GM12878 (cell line): ENCODE results near the gene WSCD1. TPM values are rescaled to one million over a fixed set of nuclear protein-coding genes. Genes with fewer than 3 reads are reported as not detected.

Experiments
- ATAC-seq: fragments of 200-7000 bp; cut with Tn5 transposase; 3 replicates; pipeline ENCODE4 v1.9.1; 2020; ENCODE audit warnings: mild to moderate bottlenecking, moderate library complexity
- BruUV-seq: library from RNA; stranded (reverse); fragments of 400-500 nt; replicated peaks from 2 replicates; lab custom pipeline; 2021; lab: Mats Ljungman, UMichigan
- CTCF ChIA-PET: fragments of 300-600 bp; sonication (Branson Sonifier 250); formaldehyde crosslinking; extraction: SDS; loops from one replicate; lab custom pipeline; 2021; ENCODE audit warnings: inconsistent platforms; lab: Yijun Ruan, JAX
- POLR2A ChIA-PET: fragments of 350-600 bp; formaldehyde crosslinking; extraction: SDS; loops from one replicate; lab custom pipeline; 2021; ENCODE audit warnings: inconsistent platforms; lab: Charles Lee
- RAD21 ChIA-PET: fragments of 300-600 bp; sonication (Branson Sonifier 250); formaldehyde crosslinking; loops from one replicate; lab custom pipeline; 2023; ENCODE audit warnings: antibody characterized with exemption; ENCODE audit not compliant: unreplicated experiment; lab: Charles Lee
- SMC1A ChIA-PET: fragments of 300-600 bp; sonication (Branson Sonifier 250); formaldehyde crosslinking; loops from one replicate; lab custom pipeline; 2023; ENCODE audit not compliant: unreplicated experiment, uncharacterized antibody; lab: Charles Lee
- DNase-seq: peaks from one replicate; pipeline ENCODE4 v3.0.0-alpha.2; 2011; ENCODE audit warnings: low read depth, low spot score
- FAIRE-seq: peaks from 3 replicates; lab custom pipeline; 2011; peaks lifted over from hg19 to GRCh38; lab: Jason Lieb, UNC
- H2AFZ ChIP-seq: 2 replicates; pipeline ENCODE4 v1.6.0; 2011; ENCODE audit warnings: low read depth, low read length, control low read depth; ENCODE audit not compliant: control insufficient read depth
- H3K27ac ChIP-seq: 2 replicates; pipeline ENCODE4 v1.5.1; 2011; ENCODE audit warnings: control low read depth; ENCODE audit not compliant: control insufficient read depth, insufficient read depth
- H3K27me3 ChIP-seq, 2 experiments: replicated peaks in 1 of 2; 2 replicates each; pipeline versions ENCODE4 v1.6.0 to v1.6.1; 2011; ENCODE audit warnings: low read length in 1 of 2; ENCODE audit not compliant: control insufficient read depth in 2 of 2, insufficient read depth in 2 of 2
- H3K36me3 ChIP-seq, 2 experiments: 2 replicates each; pipeline ENCODE4 v1.5.1; 2011; ENCODE audit warnings: low read length in 1 of 2; ENCODE audit not compliant: control insufficient read depth in 2 of 2, insufficient read depth in 2 of 2
- H3K4me1 ChIP-seq: 2 replicates; pipeline ENCODE4 v1.6.1; 2011; ENCODE audit warnings: mild to moderate bottlenecking, low read length, moderate library complexity, mixed read lengths; ENCODE audit not compliant: control insufficient read depth, insufficient read depth
- H3K4me2 ChIP-seq: 2 replicates; pipeline ENCODE4 v1.6.0; 2011; ENCODE audit warnings: control low read depth; ENCODE audit not compliant: control insufficient read depth, insufficient read depth
- H3K4me3 ChIP-seq: fragments of 200-600 bp; sonication (generic); 2 replicates; pipeline ENCODE4 v1.5.1; 2016
- H3K79me2 ChIP-seq: 2 replicates; pipeline ENCODE4 v1.6.0; 2011; ENCODE audit warnings: low read length; ENCODE audit not compliant: control insufficient read depth, insufficient read depth
- H3K9ac ChIP-seq: 2 replicates; pipeline ENCODE4 v1.8.0; 2011; ENCODE audit warnings: low read length, control low read depth, mixed read lengths; ENCODE audit not compliant: control insufficient read depth, insufficient read depth
- H3K9me3 ChIP-seq: replicated peaks from 3 replicates; pipeline ENCODE4 v1.5.1; 2011; ENCODE audit warnings: mild to moderate bottlenecking, low read length; ENCODE audit not compliant: control insufficient read depth, insufficient read depth
- H4K20me1 ChIP-seq: 2 replicates; pipeline ENCODE4 v1.6.0; 2011; ENCODE audit not compliant: control insufficient read depth, insufficient read depth
- FOS ChIP-seq: IDR thresholded peaks from 3 replicates; pipeline ENCODE4 v1.6.1; 2011; ENCODE audit warnings: borderline replicate concordance; ENCODE audit not compliant: insufficient read length; ENCODE audit errors: extremely low read depth
- HDAC2 ChIP-seq: fragments of 200-600 bp; sonication (generic); IDR thresholded peaks from 2 replicates; pipeline ENCODE4 v1.6.1; 2017
- JUND ChIP-seq: IDR thresholded peaks from 2 replicates; pipeline ENCODE4 v1.6.1; 2012; ENCODE audit warnings: low read depth, mild to moderate bottlenecking, low read length, improper control_type of control experiment, moderate library complexity
- NFYA ChIP-seq: IDR thresholded peaks from 2 replicates; pipeline ENCODE4 v1.6.1; 2011; ENCODE audit warnings: low read depth, mild to moderate bottlenecking, low read length, improper control_type of control experiment, borderline replicate concordance
- POU2F2 ChIP-seq: IDR thresholded peaks from 3 replicates; pipeline ENCODE4 v1.6.1; 2011; ENCODE audit warnings: low read depth, mild to moderate bottlenecking, low read length, borderline replicate concordance
- RUNX3 ChIP-seq: IDR thresholded peaks from 2 replicates; pipeline ENCODE4 v1.6.1; 2012; ENCODE audit warnings: low read length, inconsistent platforms
- SP1 ChIP-seq: IDR thresholded peaks from one replicate; pipeline ENCODE4 v1.6.1; 2011; ENCODE audit warnings: low read depth, low read length
- WGBS: methylation state at CpG from one replicate; pipeline ENCODE4 v1.1.6; 2016; ENCODE audit warnings: low lambda C conversion rate; ENCODE audit not compliant: insufficient replicate concordance, insufficient coverage; ENCODE audit errors: missing lambda C conversion rate; 5-methylcytosine and 5-hydroxymethylcytosine counted together
- in situ Hi-C: fragments of 300-500 bp; cut with MboI; formaldehyde crosslinking; loops from 9 replicates; pipeline ENCODE4 v1.14.3; 2018; ENCODE audit warnings: mixed read lengths
- intact Hi-C: fragments of 100-400 bp; cut with micrococcal nuclease; formaldehyde crosslinking; loops from one replicate; pipeline ENCODE4 v1.14.2; 2022; ENCODE audit not compliant: unreplicated experiment
- polyA plus RNA-seq, 11 experiments: library from polyadenylated mRNA; depleted of rRNA in 4 of 11; unstranded in 6 of 11; stranded (reverse) in 5 of 11; fragments of >200 nt; fragmentation: Nextera tagmentation in 4 of 11; fragmentation: Illumina TruSeq in 1 of 11; extraction: Ambion mirVana in 4 of 11; extraction: Trizol in 1 of 11; gene quantifications; 1 replicate in 1 of 11; 2 replicates in 10 of 11; pipeline versions ENCODE4 v1.2.1 to v1.2.3, GENCODE V29; 2011 to 2016; ENCODE audit warnings: inconsistent platforms in 2 of 11, missing spikeins in 2 of 11, low read depth in 1 of 11
- total RNA-seq, 4 experiments: library from RNA; depleted of rRNA in 3 of 4; stranded (reverse); fragments of >200 nt in 3 of 4; fragmentation: Illumina TruSeq in 1 of 4; extraction: Trizol in 1 of 4; gene quantifications; 2 replicates each; pipeline versions ENCODE4 v1.2.1 to v1.2.3, GENCODE V29; 2013 to 2021
- TF ChIP-seq, protein P1 (sequence below): IDR thresholded peaks from 2 replicates; pipeline ENCODE4 v1.6.1; 2012; ENCODE audit warnings: improper control_type of control experiment, low read depth, low read length; ENCODE audit not compliant: insufficient replicate concordance
- TF ChIP-seq, protein P2 (sequence below): fragments of 450-650 bp; formaldehyde crosslinking; IDR thresholded peaks from 2 replicates; pipeline ENCODE4 v1.4.0; 2022; ENCODE audit warnings: mild to moderate bottlenecking, moderate library complexity

WSCD1 gene
- total and polyA plus RNA-seq, 10 of the 15 experiments (the other 5 are each of a cell fraction or from before 2014, with no cell fraction given) = 0.01 to 0.16 TPM; not detected in 8

DNA sequence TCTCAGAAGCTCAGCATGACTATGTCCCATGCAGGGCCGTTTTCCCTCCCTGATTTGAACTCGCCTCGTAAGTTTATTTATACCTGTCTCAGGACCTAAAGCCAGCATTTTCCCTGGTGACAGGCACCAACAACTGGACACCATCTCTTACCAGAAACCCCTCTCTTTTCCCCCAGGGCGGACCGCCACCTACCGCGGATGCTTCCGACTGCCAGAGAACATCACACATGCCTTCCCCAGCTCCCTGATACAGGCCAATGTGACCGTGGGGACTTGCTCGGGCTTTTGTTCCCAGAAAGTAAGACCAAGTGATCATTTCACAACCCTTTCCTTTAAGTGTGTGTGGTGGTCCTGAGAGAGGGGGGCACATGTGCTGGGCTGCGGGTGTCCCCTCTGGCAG lies 24.7 kb downstream of the WSCD1 start:
- Histone ChIP-seq H3K4me2 (no peak overlapping the region), H3K27ac (no peak overlapping the region), H3K9me3 (no peaks in the 10 kb centered on the region), H3K4me3 (no peak overlapping the region), H3K9ac (no peak overlapping the region), H3K27me3 (no peaks in the 10 kb centered on the region; a peak in 2 of 4 replicates), H4K20me1 (no peaks in the 10 kb centered on the region), H2AFZ (no peak overlapping the region), H3K36me3 (no peaks in the 10 kb centered on the region), H3K4me1 (no peaks in the 10 kb centered on the region), H3K79me2 (no peaks in the 10 kb centered on the region)
- WGBS = 42% methylated on average over 11 of the region's 11 CpGs
- FAIRE-seq (no peak), DNase-seq (no peak), ATAC-seq (no peak)
- no TSS peak for BruUV-seq
- CTCF ChIA-PET = no interaction called here
- intact Hi-C loops (no loop called here), in situ Hi-C loops (no loop called here)
- no peak for TF ChIP-seq FOS
- SMC1A ChIA-PET = no interaction called here
- RAD21 ChIA-PET = no interaction called here
- POLR2A ChIA-PET = no interaction called here

DNA sequence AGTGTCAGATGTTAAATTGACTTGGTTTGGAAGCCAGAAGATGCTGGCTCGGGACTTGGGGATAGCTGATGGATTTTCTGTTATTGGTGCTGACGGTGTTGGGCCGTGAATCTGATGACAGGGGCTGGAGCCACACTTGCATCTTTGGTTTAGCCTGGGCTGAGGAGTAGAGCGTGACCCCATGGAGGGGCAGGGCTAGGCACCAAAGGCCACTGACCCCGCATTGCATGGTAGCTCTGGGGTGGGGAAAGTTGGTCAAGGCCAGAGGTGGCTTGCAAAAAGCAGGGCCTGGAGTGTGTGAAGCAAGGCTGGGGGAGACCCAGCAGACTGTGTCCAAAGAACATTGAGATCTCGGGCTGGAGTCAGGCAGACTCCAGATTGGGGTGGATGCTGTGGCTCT lies 25.3 kb downstream of the WSCD1 start:
- Histone ChIP-seq H3K27ac (no peak overlapping the region), H3K4me2 (no peak overlapping the region), H3K27me3 (no peaks in the 10 kb centered on the region; a peak in 2 of 4 replicates), H3K36me3 (no peaks in the 10 kb centered on the region), H4K20me1 (no peaks in the 10 kb centered on the region), H3K79me2 (no peaks in the 10 kb centered on the region), H3K4me1 (no peaks in the 10 kb centered on the region), H3K9ac (no peak overlapping the region), H3K4me3 (no peak overlapping the region), H2AFZ (no peak overlapping the region), H3K9me3 (no peaks in the 10 kb centered on the region)
- ATAC-seq = no peak
- CTCF ChIA-PET = interaction anchor here (0.6 kb wide), 1 partner anchor 332 kb away, joined by 4 read pairs; no protein-coding TSS in a partner anchor
- intact Hi-C loops (no loop called here), in situ Hi-C loops (no loop called here)
- no TSS peak for BruUV-seq
- RAD21 ChIA-PET = no interaction called here
- no peak for FAIRE-seq
- no peak for DNase-seq
- SMC1A ChIA-PET = no interaction called here
- 6% methylated on average over 6 of the region's 6 CpGs for WGBS
- POLR2A ChIA-PET = no interaction called here
- TF ChIP-seq POU2F2 = no peak
- TF ChIP-seq, protein P1, sequence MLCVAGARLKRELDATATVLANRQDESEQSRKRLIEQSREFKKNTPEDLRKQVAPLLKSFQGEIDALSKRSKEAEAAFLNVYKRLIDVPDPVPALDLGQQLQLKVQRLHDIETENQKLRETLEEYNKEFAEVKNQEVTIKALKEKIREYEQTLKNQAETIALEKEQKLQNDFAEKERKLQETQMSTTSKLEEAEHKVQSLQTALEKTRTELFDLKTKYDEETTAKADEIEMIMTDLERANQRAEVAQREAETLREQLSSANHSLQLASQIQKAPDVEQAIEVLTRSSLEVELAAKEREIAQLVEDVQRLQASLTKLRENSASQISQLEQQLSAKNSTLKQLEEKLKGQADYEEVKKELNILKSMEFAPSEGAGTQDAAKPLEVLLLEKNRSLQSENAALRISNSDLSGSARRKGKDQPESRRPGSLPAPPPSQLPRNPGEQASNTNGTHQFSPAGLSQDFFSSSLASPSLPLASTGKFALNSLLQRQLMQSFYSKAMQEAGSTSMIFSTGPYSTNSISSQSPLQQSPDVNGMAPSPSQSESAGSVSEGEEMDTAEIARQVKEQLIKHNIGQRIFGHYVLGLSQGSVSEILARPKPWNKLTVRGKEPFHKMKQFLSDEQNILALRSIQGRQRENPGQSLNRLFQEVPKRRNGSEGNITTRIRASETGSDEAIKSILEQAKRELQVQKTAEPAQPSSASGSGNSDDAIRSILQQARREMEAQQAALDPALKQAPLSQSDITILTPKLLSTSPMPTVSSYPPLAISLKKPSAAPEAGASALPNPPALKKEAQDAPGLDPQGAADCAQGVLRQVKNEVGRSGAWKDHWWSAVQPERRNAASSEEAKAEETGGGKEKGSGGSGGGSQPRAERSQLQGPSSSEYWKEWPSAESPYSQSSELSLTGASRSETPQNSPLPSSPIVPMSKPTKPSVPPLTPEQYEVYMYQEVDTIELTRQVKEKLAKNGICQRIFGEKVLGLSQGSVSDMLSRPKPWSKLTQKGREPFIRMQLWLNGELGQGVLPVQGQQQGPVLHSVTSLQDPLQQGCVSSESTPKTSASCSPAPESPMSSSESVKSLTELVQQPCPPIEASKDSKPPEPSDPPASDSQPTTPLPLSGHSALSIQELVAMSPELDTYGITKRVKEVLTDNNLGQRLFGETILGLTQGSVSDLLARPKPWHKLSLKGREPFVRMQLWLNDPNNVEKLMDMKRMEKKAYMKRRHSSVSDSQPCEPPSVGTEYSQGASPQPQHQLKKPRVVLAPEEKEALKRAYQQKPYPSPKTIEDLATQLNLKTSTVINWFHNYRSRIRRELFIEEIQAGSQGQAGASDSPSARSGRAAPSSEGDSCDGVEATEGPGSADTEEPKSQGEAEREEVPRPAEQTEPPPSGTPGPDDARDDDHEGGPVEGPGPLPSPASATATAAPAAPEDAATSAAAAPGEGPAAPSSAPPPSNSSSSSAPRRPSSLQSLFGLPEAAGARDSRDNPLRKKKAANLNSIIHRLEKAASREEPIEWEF = no peak
- TF ChIP-seq SP1 = no peak
- no peak for TF ChIP-seq JUND
- TF ChIP-seq NFYA = no peak
- no peak for TF ChIP-seq RUNX3
- no peak for TF ChIP-seq HDAC2
- TF ChIP-seq, protein P2, sequence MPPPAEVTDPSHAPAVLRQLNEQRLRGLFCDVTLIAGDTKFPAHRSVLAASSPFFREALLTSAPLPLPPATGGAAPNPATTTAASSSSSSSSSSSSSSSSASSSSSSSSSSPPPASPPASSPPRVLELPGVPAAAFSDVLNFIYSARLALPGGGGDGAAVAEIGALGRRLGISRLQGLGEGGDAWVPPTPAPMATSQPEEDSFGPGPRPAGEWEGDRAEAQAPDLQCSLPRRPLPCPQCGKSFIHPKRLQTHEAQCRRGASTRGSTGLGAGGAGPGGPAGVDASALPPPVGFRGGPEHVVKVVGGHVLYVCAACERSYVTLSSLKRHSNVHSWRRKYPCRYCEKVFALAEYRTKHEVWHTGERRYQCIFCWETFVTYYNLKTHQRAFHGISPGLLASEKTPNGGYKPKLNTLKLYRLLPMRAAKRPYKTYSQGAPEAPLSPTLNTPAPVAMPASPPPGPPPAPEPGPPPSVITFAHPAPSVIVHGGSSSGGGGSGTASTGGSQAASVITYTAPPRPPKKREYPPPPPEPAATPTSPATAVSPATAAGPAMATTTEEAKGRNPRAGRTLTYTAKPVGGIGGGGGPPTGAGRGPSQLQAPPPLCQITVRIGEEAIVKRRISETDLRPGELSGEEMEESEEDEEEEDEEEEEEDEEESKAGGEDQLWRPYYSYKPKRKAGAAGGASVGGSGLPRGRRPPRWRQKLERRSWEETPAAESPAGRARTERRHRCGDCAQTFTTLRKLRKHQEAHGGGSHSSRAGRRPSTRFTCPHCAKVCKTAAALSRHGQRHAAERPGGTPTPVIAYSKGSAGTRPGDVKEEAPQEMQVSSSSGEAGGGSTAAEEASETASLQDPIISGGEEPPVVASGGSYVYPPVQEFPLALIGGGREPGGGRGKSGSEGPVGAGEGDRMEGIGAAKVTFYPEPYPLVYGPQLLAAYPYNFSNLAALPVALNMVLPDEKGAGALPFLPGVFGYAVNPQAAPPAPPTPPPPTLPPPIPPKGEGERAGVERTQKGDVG (CRISPR knock-in tag) = no peak
